ENCODE data around the gene FRS2.

GRCh38 chr12:69425417-69425816 is 44.8 kb upstream of the FRS2 start:
- TF ChIP-seq, protein P1, sequence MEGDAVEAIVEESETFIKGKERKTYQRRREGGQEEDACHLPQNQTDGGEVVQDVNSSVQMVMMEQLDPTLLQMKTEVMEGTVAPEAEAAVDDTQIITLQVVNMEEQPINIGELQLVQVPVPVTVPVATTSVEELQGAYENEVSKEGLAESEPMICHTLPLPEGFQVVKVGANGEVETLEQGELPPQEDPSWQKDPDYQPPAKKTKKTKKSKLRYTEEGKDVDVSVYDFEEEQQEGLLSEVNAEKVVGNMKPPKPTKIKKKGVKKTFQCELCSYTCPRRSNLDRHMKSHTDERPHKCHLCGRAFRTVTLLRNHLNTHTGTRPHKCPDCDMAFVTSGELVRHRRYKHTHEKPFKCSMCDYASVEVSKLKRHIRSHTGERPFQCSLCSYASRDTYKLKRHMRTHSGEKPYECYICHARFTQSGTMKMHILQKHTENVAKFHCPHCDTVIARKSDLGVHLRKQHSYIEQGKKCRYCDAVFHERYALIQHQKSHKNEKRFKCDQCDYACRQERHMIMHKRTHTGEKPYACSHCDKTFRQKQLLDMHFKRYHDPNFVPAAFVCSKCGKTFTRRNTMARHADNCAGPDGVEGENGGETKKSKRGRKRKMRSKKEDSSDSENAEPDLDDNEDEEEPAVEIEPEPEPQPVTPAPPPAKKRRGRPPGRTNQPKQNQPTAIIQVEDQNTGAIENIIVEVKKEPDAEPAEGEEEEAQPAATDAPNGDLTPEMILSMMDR (conservative IDR thresholded peaks at IDR 0.05): no peak
- no peak for TF ChIP-seq ZFX (IDR thresholded peaks at IDR 0.05)

Measured in C4-2B (cell line).